AG09319 (cell line): ENCODE data around the gene ATXN7L3.

Source experiments
- DNase-seq: peaks from one replicate; pipeline ENCODE4 v3.0.0-alpha.2; 2010; ENCODE audit warnings: low read depth; ENCODE audit errors: extremely low read depth
- TF ChIP-seq, protein P1 (sequence below): IDR thresholded peaks from 2 replicates; pipeline ENCODE4 v1.5.1; 2011; ENCODE audit warnings: low read depth, mild to moderate bottlenecking, inconsistent platforms, low read length, moderate library complexity

The ATXN7L3 gene

DNA sequence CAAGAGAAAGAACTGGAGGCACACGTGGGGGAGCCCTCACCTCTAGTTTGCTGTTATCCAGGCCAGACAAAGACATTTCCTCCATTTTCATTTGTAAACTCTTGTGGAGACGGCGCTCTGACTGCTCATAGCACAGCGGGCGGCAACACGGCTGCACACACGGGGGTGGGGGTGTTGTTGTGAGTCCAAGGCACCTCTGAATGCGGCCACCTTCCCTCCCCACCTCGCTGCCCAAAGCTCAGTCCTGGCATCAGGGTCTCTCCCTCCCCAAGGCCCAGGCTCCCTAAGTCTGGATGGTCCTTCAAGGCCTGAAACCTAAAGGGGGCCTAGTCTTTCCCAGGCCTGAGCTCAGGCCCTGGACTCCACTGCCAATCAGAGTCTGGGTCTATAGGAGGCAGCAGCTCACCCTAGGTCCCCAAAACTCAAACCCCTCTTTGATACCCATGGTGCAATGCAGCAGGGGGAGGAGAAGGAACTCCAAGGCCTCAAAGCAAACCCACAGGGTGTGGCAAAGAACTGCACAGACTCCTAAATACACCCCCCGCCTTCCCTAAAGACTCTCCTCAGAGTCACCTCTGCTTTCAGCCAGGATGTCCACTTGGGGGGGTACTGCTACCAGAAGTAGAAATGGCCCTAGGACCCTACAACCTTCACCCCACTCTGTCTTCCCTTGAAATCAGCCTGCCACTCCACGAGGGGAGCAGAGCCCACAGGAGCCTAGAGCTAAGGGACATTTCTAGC lies 1.5 kb downstream of the ATXN7L3 start:
- TF ChIP-seq, protein P1, sequence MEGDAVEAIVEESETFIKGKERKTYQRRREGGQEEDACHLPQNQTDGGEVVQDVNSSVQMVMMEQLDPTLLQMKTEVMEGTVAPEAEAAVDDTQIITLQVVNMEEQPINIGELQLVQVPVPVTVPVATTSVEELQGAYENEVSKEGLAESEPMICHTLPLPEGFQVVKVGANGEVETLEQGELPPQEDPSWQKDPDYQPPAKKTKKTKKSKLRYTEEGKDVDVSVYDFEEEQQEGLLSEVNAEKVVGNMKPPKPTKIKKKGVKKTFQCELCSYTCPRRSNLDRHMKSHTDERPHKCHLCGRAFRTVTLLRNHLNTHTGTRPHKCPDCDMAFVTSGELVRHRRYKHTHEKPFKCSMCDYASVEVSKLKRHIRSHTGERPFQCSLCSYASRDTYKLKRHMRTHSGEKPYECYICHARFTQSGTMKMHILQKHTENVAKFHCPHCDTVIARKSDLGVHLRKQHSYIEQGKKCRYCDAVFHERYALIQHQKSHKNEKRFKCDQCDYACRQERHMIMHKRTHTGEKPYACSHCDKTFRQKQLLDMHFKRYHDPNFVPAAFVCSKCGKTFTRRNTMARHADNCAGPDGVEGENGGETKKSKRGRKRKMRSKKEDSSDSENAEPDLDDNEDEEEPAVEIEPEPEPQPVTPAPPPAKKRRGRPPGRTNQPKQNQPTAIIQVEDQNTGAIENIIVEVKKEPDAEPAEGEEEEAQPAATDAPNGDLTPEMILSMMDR: peak; percentile 21
- no peak for DNase-seq

DNA sequence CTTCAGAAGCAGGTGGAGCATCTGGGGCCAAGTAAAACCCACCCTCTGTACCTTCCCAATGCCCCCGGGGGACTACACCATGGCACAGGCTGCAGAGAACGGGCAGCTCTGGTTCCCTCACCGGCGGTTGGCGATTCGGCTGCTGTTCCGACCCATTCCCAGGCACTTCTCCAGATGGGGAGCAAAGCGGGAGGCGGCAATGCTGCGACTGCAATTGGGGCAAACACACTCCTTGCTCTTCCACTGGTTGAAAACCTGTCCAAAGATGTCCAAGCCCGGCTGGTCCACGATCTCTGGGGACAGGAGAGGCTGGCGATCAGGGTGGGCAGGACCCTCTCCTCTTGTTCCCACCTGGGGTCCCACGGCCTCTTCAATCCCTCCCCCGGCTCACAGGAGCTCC lies 2.6 kb downstream of the ATXN7L3 start:
- TF ChIP-seq, protein P1: no peak
- no peak for DNase-seq

DNA sequence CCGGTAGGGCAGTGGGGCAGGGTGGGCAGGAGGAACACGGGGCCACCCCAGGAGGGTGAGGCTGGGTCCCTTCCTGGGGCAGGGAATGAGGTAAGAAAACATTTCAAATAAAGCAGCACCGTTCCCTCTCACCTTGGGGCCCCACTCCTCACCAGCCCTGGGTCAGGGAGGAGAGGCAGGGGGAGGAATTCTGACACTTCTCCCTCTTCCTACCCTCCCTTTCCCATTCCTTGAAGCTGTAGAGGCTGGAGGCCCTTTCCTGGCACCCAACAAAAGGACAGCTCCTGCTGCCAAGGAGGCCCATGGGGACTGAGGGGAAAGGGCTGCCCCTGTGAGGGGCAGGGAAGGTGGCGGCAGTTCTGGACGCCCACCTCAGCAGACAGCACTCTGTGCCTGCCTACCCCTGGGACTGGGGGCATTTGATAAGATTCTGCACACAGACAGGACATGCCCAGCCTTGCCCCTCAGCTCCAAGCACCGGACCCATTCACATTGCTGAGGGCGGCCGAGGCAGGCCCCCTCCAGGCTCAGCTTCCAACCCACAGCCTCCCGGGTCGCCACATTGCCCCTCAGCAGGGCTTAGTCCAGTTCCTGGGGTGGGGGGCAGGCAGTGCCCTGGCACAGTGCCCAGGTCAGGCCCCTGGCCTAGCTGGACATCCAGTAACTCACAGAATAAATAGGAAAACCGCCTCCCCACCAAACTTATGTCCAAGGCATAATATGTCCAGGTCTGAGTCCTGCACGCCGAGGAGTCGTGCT lies 6.2 kb downstream of the ATXN7L3 start:
- no peak for DNase-seq
- TF ChIP-seq, protein P1: no peak

DNA sequence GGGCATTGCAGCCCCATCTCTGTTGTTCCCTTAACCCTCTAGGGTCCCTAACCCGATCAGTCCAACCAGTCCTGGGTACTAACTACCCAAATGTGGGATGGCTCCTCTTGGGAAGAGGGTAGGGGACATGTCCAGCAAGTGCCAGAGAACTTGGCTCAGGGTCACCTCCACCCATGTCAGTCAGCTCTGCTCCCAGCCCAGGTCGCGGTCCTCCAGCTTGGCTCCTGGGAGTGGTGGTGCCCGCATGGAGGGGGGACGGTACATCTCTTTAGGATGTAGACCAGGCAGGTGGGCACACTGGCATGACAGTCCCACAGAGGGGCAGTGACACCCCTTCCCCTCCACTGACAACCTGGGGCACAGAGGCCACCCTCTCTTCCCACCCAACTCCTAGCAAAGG lies 6.9 kb downstream of the ATXN7L3 start:
- no peak for DNase-seq
- TF ChIP-seq, protein P1: no peak

DNA sequence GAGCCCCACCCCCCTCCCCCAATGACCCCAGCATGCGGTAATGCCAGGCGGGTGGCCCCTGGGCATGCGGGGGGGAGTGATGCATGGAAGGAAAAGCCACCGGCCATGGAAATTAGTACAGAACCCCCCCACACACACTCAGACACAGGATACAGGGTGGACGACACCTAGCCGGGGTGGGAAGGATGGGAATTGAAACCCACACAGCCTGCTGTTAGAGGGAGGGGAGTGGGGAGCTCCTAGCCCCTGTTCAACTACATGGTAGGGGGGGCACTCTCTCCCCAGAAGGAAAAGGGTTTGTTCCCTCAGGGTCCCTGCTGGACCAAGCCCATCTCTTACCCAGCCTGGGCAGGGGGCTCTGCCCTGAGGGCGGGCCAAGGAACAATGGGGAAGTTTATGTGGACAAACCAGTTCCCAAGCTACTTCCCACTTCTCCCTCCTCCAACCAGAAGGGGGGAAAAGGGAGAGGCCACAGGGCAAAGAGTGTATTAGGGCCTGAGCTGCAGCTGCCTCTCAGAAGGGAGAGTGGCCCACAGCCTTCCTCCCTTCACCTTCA lies 7.7 kb downstream of the ATXN7L3 start:
- TF ChIP-seq, protein P1: no peak
- DNase-seq: no peak

DNA sequence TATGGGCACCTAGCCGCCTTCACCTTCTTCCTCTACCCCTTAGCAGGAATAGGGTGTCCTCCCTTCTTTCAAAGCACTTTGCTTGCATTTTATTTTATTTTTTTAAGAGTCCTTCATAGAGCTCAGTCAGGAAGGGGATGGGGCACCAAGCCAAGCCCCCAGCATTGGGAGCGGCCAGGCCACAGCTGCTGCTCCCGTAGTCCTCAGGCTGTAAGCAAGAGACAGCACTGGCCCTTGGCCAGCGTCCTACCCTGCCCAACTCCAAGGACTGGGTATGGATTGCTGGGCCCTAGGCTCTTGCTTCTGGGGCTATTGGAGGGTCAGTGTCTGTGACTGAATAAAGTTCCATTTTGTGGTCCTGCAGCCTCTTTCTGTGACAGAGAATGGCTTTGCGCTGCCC lies 8.3 kb downstream of the ATXN7L3 start:
- no peak for DNase-seq
- TF ChIP-seq, protein P1: no peak

DNA sequence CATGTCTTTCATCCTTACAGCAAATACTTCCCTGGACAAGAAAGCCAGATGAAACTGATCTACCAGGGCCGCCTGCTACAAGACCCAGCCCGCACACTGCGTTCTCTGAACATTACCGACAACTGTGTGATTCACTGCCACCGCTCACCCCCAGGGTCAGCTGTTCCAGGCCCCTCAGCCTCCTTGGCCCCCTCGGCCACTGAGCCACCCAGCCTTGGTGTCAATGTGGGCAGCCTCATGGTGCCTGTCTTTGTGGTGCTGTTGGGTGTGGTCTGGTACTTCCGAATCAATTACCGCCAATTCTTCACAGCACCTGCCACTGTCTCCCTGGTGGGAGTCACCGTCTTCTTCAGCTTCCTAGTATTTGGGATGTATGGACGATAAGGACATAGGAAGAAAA lies 9.2 kb downstream of the ATXN7L3 start:
- TF ChIP-seq, protein P1: no peak
- no peak for DNase-seq
